HFFc6 (cell line): ENCODE data around the gene ZCCHC7. TPM values are rescaled to one million over a fixed set of nuclear protein-coding genes. Genes with fewer than 3 reads are reported as not detected.

Experiments used
- DNase-seq: peaks from one replicate; pipeline ENCODE4 v3.0.0-alpha.2; 2018
- H3K27ac Mint-ChIP-seq: 2 replicates; pipeline ENCODE4 v1.8.0; 2020; ENCODE audit warnings: mild to moderate bottlenecking, mixed read lengths
- H3K27me3 Mint-ChIP-seq: 2 replicates; pipeline ENCODE4 v1.8.0; 2021; ENCODE audit warnings: mild to moderate bottlenecking, moderate library complexity, mixed read lengths; ENCODE audit not compliant: insufficient read depth
- H3K36me3 Mint-ChIP-seq: 2 replicates; pipeline ENCODE4 v1.8.0; 2021; ENCODE audit warnings: low read depth, mixed read lengths
- H3K4me1 Mint-ChIP-seq: 2 replicates; pipeline ENCODE4 v1.8.0; 2020; ENCODE audit warnings: low read depth, mixed read lengths
- H3K4me3 Mint-ChIP-seq: 2 replicates; pipeline ENCODE4 v1.8.0; 2020; ENCODE audit warnings: mild to moderate bottlenecking, moderate library complexity, mixed read lengths
- H3K9me3 Mint-ChIP-seq: 2 replicates; pipeline ENCODE4 v1.8.0; 2020; ENCODE audit warnings: mild to moderate bottlenecking, mixed read lengths
- CTCF ChIP-seq: fragments of 200-600 bp; sonication (generic); IDR thresholded peaks from 2 replicates; pipeline ENCODE4 v1.5.0; 2021; ENCODE audit warnings: antibody characterized with exemption, mild to moderate bottlenecking
- total RNA-seq, 6 experiments: library from RNA; stranded (reverse); fragmentation: NEBNext Ultra II Directional; extraction: Animal tissue kit (Norgen Biotek cat#: 25700); gene quantifications; 2 replicates in 1 of 6; 3 replicates in 5 of 6; pipeline ENCODE4 v1.2.3, GENCODE V29; 2021

The ZCCHC7 gene
- total RNA-seq, 6 experiments from 2014 or later, result 18.5 to 22.9 (median 18.8) TPM

- no peak for DNase-seq
- Mint-ChIP-seq H3K36me3 (peaks cover 7% of the 10 kb centered on the region; the same call in 1 of the 2 replicates), H3K4me3 (no peak overlapping the region), H3K4me1 (no peaks in the 10 kb centered on the region), H3K9me3 (peaks cover 5% of the 10 kb centered on the region), H3K27me3 (peaks cover 39% of the 10 kb centered on the region), H3K27ac (no peak overlapping the region)
- TF ChIP-seq CTCF, result no peak
Observed at GRCh38 chr9:37380570-37380969, 260.2 kb downstream of the ZCCHC7 start.

- H3K27ac Mint-ChIP-seq, result no peak overlapping the region
- DNase-seq, result no peak
- peaks cover 5% of the 10 kb centered on the region for H3K9me3 Mint-ChIP-seq
- peaks cover 40% of the 10 kb centered on the region for H3K27me3 Mint-ChIP-seq
- peaks cover 7% of the 10 kb centered on the region; the same call in 1 of the 2 replicates for H3K36me3 Mint-ChIP-seq
- TF ChIP-seq CTCF, result no peak
- H3K4me3 Mint-ChIP-seq, result no peak overlapping the region
- no peaks in the 10 kb centered on the region for H3K4me1 Mint-ChIP-seq
Observed at GRCh38 chr9:37381094-37381741, 260.8 kb downstream of the ZCCHC7 start.

GRCh38 chr9:37382161-37382981 is 262.0 kb downstream of the ZCCHC7 start:
- Mint-ChIP-seq H3K36me3 (peaks cover 7% of the 10 kb centered on the region; the same call in 1 of the 2 replicates), H3K27ac (no peak overlapping the region), H3K27me3 (peaks cover 36% of the 10 kb centered on the region), H3K9me3 (peaks cover 5% of the 10 kb centered on the region), H3K4me3 (no peak overlapping the region), H3K4me1 (no peaks in the 10 kb centered on the region)
- no peak for DNase-seq
- no peak for TF ChIP-seq CTCF

- Mint-ChIP-seq H3K4me1 (no peaks in the 10 kb centered on the region), H3K4me3 (no peak overlapping the region), H3K36me3 (peaks cover 7% of the 10 kb centered on the region; the same call in 1 of the 2 replicates), H3K27ac (no peak overlapping the region), H3K27me3 (peaks cover 35% of the 10 kb centered on the region), H3K9me3 (peaks cover 5% of the 10 kb centered on the region)
- TF ChIP-seq CTCF, result no peak
- no peak for DNase-seq
Observed at GRCh38 chr9:37382982-37383357, 262.6 kb downstream of the ZCCHC7 start.

GRCh38 chr9:37383393-37383792 is 263.0 kb downstream of the ZCCHC7 start:
- no peak overlapping the region for H3K4me3 Mint-ChIP-seq
- H3K36me3 Mint-ChIP-seq, result peaks cover 7% of the 10 kb centered on the region; the same call in 1 of the 2 replicates
- DNase-seq, result no peak
- peaks cover 32% of the 10 kb centered on the region for H3K27me3 Mint-ChIP-seq
- H3K27ac Mint-ChIP-seq, result no peak overlapping the region
- no peaks in the 10 kb centered on the region for H3K4me1 Mint-ChIP-seq
- no peak for TF ChIP-seq CTCF
- H3K9me3 Mint-ChIP-seq, result peaks cover 5% of the 10 kb centered on the region
